ES-I3 (cell line): ENCODE results near the gene IL17RD.
"Not testable (repeated sequence)": the region's sequence is repeated elsewhere in the genome, so short reads cannot be mapped to it uniquely, and the experiment has no call there.

Experiments
- H3K36me3 ChIP-seq: 2 replicates; pipeline ENCODE4 v1.6.1; 2013; ENCODE audit warnings: mild to moderate bottlenecking, low read length, control low read depth, moderate library complexity; ENCODE audit not compliant: insufficient read depth
- H3K4me1 ChIP-seq: 2 replicates; pipeline ENCODE4 v1.6.1; 2013; ENCODE audit warnings: mild to moderate bottlenecking, control low read depth, low read length; ENCODE audit not compliant: insufficient read depth
- H3K9ac ChIP-seq: 2 replicates; pipeline ENCODE4 v1.6.1; 2013; ENCODE audit warnings: low read depth, mild to moderate bottlenecking, low read length, moderate library complexity
- H3K9me3 ChIP-seq: 2 replicates; pipeline ENCODE4 v1.6.1; 2013; ENCODE audit warnings: mild to moderate bottlenecking, low read length, moderate library complexity; ENCODE audit not compliant: control insufficient read depth, insufficient read depth

Gene IL17RD

DNA sequence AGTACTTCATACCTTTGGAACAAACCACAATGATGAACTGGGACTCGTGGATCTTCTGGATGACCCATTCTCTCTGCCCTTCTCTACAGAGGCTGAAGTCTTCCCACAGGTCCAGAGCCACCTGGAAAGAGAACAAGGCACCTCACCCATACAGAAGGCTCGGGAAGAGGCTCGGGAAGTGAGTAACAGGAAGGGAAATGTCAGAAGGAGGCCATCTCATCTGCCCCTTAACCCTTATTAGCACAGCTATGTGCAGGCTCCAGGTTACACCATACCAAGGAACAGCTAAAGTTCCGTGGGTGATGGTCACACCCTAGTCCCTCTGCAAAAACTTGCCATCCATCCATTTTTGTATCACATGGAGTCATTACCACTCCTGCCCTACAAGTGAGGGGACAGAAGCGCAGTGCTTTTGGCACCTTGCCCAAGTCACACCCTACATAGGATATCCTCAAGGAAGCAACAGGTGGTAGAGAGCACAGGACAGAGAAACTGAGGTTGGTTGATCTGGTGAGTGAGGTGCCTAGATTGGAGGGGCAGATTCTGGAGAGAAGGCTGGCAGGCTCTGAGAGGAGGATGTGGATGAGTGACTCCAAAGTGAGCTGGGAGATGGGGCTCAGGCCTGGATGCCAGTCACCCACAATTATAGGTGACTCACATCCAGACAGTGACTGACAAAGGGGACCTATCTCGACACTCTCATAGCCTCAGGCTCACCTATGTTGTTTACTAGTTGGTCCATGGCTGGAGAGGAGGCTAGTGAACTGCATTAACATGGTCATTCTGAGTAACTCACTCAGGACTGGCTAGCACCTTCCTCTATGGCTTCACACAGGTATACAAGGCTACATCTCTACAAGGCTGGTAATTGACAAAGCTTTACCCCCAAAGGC lies 66.5 kb downstream of the IL17RD start:
- no peaks in the 10 kb centered on the region for H3K9me3 ChIP-seq
- H3K9ac ChIP-seq = no peak overlapping the region
- H3K36me3 ChIP-seq = peaks cover 42% of the 10 kb centered on the region
- no peaks in the 10 kb centered on the region for H3K4me1 ChIP-seq

GRCh38 chr3:57097536-57097935 lies 67.6 kb downstream of the IL17RD start:
- Histone ChIP-seq H3K36me3 (peaks cover 48% of the 10 kb centered on the region), H3K9ac (no peak overlapping the region), H3K9me3 (no peaks in the 10 kb centered on the region), H3K4me1 (no peaks in the 10 kb centered on the region)

- Histone ChIP-seq H3K9me3 (no peaks in the 10 kb centered on the region), H3K36me3 (peaks cover 40% of the 10 kb centered on the region), H3K9ac (no peak overlapping the region), H3K4me1 (no peaks in the 10 kb centered on the region)
Observed at GRCh38 chr3:57095363-57095762, 69.8 kb downstream of the IL17RD start.

- Histone ChIP-seq H3K4me1 (no peaks in the 10 kb centered on the region), H3K36me3 (peaks cover 40% of the 10 kb centered on the region), H3K9ac (no peak overlapping the region), H3K9me3 (no peaks in the 10 kb centered on the region)
Observed at GRCh38 chr3:57094575-57094974, 70.6 kb downstream of the IL17RD start.

GRCh38 chr3:57093971-57094535 lies 71.1 kb downstream of the IL17RD start:
- Histone ChIP-seq H3K9me3 (no peaks in the 10 kb centered on the region), H3K4me1 (no peaks in the 10 kb centered on the region), H3K9ac (no peak overlapping the region), H3K36me3 (peaks cover 38% of the 10 kb centered on the region)

- Histone ChIP-seq H3K4me1 (no peaks in the 10 kb centered on the region), H3K9me3 (no peaks in the 10 kb centered on the region), H3K36me3 (peaks cover 32% of the 10 kb centered on the region), H3K9ac (no peak overlapping the region)
Observed at GRCh38 chr3:57093489-57093888, 71.7 kb downstream of the IL17RD start.

DNA sequence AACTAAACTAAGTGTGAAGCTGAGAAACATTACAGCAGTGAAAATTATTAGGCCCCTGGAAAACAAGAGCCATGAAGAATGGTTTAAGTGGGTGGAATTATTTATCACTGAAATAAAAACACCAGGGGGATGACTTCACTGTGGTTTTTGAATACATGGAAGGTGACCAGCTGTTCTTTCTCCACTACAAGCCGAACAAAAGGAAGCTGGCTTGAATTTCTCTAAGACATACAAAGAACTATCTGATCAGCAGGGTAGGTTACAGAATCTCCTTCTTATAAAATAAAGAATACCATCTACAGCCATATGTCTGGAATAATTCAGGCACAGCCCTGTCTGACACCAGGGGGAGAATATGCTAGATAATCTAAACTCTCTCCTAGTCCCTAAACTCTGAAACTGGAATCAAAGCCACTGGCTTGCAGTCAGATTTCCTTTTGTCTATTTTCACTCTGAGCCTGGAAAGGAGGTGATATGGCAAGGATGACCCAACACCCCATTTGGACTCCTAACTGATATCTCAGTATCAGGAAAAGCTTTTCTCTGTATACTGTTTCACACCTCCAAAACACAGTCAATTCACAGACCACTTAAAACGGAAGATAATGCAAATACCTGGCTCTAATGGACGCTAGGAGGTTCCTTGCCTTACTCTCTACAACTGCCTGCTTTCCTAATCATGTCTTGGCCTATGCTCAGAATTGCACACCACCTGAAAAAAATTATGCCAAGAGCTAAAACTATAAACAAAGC lies 73.5 kb downstream of the IL17RD start:
- H3K4me1 ChIP-seq = no peaks in the 10 kb centered on the region
- peaks cover 27% of the 10 kb centered on the region for H3K36me3 ChIP-seq
- no peaks in the 10 kb centered on the region for H3K9me3 ChIP-seq
- H3K9ac ChIP-seq = no peak overlapping the region

GRCh38 chr3:57089043-57089442 lies 76.1 kb downstream of the IL17RD start:
- Histone ChIP-seq H3K4me1 (no peaks in the 10 kb centered on the region; the same call in 1 of the 2 replicates), H3K36me3 (peaks cover 8% of the 10 kb centered on the region; the same call in 1 of the 2 replicates), H3K9ac (no peak overlapping the region), H3K9me3 (no peaks in the 10 kb centered on the region)

DNA sequence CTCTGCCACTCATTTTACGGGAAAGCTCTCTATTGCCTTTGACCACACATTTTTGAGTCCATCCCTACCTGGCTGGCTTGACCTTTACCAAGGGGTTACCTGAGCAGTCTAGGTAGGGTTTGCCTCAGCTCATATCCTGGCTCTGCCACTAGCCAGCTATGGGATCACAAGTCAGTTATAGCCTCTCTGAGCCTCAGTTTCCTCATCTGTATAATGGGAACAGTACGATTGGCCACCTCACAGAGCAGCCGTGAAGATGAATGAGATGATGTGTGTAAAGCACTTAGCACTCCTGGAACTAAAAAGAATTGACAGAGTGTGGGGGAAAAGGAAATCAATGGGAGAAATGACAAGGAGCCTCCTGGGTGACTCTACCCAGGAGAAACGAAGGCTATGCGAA lies 76.7 kb downstream of the IL17RD start:
- no peaks in the 10 kb centered on the region; the same call in 1 of the 2 replicates for H3K4me1 ChIP-seq
- no peaks in the 10 kb centered on the region for H3K9me3 ChIP-seq
- no peak overlapping the region for H3K9ac ChIP-seq
- H3K36me3 ChIP-seq = peaks cover 6% of the 10 kb centered on the region; the same call in 1 of the 2 replicates

DNA sequence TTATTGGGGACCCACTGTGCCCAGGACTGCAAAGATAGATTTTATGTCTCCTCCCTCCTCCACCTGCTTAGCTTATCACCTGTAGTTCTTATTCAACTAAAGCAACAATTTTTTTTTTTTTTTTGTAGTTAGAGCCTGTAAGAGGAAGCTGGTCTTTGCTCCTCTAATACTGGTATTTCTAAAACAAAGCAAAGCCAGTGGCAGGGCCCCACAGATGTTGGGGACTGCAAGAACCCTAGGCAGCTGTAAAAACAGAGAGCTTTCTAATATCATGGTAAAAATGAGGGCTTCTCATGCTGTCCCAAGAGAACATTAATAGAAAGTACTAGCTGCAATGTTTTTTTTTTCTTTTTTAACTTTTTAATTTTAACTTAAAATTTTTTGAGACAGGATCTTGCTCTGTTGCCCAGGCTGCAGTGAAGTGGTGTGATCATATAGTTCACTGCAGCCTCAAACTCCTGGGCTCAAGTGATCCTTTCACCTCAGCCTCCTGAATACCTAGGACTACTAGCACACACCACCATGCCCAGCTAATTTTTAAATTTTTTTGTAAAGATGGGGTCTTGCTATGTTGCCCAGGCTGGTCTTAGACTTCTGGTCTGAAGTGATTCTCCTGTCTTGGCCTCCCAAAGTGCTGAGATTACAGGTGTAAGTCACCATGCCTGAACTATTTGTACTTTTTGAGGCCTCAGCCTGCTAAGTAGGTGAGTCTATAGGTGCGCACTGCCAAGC lies 77.6 kb downstream of the IL17RD start:
- Histone ChIP-seq H3K36me3 (no peaks in the 10 kb centered on the region), H3K9me3 (no peaks in the 10 kb centered on the region), H3K9ac (no peak overlapping the region), H3K4me1 (no peaks in the 10 kb centered on the region; the same call in 1 of the 2 replicates)

- H3K9me3 ChIP-seq = no peaks in the 10 kb centered on the region
- H3K9ac ChIP-seq = no peak overlapping the region
- no peaks in the 10 kb centered on the region for H3K36me3 ChIP-seq
- H3K4me1 ChIP-seq = no peaks in the 10 kb centered on the region; the same call in 1 of the 2 replicates
Observed at GRCh38 chr3:57086201-57086600, 79.0 kb downstream of the IL17RD start.

GRCh38 chr3:57085211-57085610 lies 79.9 kb downstream of the IL17RD start:
- Histone ChIP-seq H3K4me1 (no peaks in the 10 kb centered on the region; the same call in 1 of the 2 replicates), H3K9ac (no peak overlapping the region), H3K36me3 (no peaks in the 10 kb centered on the region), H3K9me3 (no peaks in the 10 kb centered on the region)

DNA sequence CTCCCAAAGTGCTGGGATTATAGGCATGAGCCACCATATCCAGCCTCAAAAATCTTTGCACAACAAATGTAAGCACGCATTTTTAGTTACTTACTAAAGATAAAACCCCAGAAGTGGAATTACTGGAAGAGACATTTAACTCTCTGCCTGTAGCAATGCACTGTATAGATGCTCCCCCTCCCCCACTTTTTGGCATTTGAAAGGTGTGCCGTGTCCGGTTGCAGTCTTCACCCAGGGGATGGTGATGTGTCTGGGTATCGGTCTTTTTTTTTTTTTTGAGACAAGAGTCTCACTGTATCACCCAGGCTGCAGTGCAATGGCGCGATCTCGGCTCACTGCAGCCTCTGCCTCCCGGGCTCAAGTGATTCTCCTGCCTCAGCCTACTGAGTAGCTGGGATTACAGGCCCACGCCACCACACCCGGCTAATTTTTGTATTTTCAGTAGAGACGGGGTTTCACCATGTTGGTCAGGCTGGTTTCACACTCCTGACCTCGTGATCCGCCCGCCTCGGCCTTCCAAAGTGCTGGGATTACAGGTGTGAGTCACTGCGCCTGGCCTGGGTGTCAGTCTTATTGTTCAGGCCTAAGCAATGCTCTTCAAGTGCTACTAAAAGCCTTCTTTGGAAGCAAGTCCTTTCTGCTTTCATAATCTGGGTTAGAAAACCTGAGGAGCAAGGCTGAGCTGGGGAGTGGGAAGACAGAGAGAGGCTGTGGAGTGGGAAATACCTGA lies 81.7 kb downstream of the IL17RD start:
- H3K9ac ChIP-seq, H3K9me3 ChIP-seq, H3K36me3 ChIP-seq, H3K4me1 ChIP-seq: not testable (repeated sequence)
